ENCODE data around the gene LINGO1.

The LINGO1 gene

DNA sequence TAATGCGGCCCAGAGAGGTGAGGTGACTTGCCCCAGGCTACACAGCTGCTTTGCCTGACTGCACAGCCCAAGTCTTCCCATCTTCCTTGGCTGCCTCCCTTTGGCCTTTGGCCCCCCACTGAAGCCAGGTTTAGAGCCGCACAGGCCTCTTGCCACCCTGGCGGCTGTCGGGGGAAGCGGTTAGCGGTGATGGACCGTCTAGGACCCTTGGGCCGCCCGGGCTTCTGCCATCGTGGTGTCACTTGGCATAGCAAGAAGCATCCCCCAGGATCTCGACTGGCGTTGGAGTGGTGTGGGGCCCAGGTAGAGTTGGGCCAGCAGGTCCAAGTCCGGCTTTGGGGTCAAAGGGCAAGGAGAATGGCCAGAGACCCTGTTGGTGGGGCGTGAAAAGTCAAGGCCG, 61.0 kb downstream of the LINGO1 start:
- in situ Hi-C loops (cut with HindIII; ENCODE audit: low sequenced_read_pairs), result no loop called here
- DNase-seq (ENCODE audit: low read depth, low spot score), result no peak
- H3K4me3 ChIP-seq (ENCODE audit: low read depth, low read length), result no peak overlapping the region
- TF ChIP-seq, protein P1, sequence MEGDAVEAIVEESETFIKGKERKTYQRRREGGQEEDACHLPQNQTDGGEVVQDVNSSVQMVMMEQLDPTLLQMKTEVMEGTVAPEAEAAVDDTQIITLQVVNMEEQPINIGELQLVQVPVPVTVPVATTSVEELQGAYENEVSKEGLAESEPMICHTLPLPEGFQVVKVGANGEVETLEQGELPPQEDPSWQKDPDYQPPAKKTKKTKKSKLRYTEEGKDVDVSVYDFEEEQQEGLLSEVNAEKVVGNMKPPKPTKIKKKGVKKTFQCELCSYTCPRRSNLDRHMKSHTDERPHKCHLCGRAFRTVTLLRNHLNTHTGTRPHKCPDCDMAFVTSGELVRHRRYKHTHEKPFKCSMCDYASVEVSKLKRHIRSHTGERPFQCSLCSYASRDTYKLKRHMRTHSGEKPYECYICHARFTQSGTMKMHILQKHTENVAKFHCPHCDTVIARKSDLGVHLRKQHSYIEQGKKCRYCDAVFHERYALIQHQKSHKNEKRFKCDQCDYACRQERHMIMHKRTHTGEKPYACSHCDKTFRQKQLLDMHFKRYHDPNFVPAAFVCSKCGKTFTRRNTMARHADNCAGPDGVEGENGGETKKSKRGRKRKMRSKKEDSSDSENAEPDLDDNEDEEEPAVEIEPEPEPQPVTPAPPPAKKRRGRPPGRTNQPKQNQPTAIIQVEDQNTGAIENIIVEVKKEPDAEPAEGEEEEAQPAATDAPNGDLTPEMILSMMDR (IDR thresholded peaks at IDR 0.05; ENCODE audit: low read depth, low read length), result no peak

DNA sequence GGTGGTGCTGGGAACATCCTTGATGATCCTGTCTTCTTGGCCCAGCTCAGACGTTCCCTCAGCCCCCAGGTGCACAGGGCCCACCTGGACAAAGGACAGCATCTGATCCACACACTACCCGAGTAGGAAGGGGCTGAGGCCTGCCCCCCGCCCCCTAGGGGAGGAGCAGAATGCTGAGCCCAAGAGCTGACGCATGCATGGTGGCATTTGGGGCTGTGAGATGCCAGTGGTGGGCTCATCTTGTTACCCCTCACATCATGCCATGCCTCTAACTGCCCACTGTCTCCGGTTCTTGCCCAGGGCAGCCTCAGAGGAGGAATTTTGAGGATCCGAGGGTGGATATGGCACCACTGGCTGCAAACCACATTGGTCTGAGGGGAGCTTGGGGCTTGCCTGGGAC, 61.5 kb downstream of the LINGO1 start:
- in situ Hi-C loops (cut with HindIII; ENCODE audit: low sequenced_read_pairs), result no loop called here
- no peak for DNase-seq (ENCODE audit: low read depth, low spot score)
- H3K4me3 ChIP-seq (ENCODE audit: low read depth, low read length), result no peak overlapping the region
- TF ChIP-seq, protein P1 (IDR thresholded peaks at IDR 0.05; ENCODE audit: low read depth, low read length), result no peak

DNA sequence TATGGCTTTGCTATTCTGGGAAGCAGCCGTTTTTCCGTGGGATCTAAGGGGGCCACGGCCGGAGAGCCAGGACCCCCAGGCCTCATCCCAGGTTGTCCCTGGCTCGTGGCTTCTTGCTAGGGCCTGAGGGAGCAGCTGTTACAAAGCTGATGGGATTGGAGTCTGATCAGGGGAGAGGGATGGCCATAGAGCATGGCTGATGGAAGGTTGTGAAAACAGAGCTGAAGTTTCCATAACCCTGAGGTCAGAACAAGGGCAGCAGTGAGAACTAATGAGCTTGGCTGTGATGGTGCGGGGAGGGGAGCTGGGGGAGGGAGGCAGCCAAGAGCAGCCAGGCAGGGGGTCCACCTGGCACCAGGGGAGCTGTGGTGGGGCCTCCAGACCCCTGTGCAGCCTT, 63.0 kb downstream of the LINGO1 start:
- in situ Hi-C loops (cut with HindIII; ENCODE audit: low sequenced_read_pairs), result no loop called here
- H3K4me3 ChIP-seq (ENCODE audit: low read depth, low read length), result no peak overlapping the region

DNA sequence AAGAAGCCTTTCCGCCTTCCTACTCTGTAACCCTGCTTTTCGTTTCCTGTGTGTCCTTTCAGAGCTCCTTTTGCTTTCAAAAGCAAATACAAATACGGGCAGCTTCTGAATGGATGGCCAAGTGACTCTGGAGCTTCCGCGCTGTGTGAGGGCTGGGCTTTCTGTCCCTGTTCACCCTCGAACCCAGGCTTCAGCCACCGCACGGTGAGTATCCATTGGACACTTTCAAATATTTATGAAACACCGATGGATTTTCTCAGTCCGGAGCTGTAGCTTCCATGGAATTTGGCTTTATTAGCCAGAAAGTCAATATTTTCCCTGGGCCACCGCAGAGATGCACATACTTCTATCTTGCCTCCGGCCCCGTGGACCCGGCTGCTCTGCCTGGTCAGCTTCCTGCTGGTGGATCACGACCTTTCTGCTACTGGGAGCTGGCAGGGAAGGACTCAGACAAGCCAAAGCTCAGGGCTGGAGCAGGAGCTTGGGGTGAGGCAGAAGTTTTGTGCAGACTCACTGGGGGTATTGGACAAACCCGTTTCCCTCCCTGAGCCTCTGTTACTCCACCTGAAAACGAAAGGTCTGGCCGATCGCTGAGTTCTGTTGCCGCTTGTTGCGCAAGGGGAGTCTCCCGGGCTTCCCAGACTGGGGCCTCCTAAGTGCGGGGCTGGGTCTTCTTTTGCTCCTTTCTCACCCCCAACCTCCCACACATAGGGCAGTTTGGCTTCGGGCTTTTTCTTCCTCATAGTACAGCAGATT, 63.6 kb downstream of the LINGO1 start:
- DNase-seq (ENCODE audit: low read depth, low spot score), result peak; percentile 26
- TF ChIP-seq, protein P1 (IDR thresholded peaks at IDR 0.05; ENCODE audit: low read depth, low read length), result no peak
- no peak overlapping the region for H3K4me3 ChIP-seq (ENCODE audit: low read depth, low read length)
- in situ Hi-C loops (cut with HindIII; ENCODE audit: low sequenced_read_pairs), result no loop called here

More for the DNA sequence above, 63.0 kb downstream of the LINGO1 start:
- no peak for DNase-seq (ENCODE audit: low read depth, low spot score)
- TF ChIP-seq, protein P1 (IDR thresholded peaks at IDR 0.05; ENCODE audit: low read depth, low read length), result no peak

DNA sequence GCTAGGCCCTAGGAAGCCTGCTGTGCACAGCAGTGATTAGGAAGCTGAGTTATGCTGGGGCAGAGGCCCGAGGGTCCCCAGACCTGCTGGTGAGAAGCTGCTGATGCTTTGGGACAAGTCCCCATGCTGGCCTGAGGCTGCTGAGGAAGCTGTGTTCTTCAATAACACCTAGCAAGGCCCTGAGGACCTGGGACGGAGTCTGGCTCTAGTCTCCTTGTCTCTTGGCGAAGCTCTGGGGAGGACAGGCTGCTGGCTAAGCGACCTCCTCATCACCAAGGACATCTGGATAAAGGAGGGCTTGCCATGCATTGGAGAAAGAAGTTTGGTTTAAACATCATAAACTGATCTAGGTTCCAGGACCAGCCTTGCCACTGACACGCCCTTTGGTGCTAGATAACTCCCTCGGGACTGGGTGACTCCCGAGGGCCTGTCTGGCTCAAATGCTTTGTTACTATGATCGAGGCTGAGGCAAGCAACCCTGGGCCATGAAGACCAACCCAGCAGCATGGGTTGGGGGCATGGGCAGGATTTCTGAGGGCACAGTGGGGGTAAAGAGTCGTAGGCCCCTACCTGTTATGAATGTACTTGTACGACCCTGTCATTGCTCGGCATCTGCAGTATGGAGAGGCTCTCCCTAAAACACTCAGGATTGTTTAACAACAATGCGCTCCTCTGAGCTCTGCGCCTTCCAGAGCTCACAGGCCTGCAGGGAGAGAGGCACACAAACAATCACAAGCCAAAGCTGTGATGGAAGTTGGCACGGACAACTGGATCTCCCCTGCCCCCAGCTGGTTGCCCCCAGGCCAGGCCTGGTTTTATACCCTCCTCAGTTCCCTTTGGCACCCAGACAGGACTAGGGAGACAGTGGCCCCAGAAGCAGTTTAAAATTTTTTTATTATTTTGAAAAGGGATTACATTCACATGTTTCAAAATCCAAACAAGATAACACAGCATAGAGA, 64.4 kb downstream of the LINGO1 start:
- TF ChIP-seq, protein P1 (IDR thresholded peaks at IDR 0.05; ENCODE audit: low read depth, low read length), result no peak
- in situ Hi-C loops (cut with HindIII; ENCODE audit: low sequenced_read_pairs), result no loop called here
- DNase-seq (ENCODE audit: low read depth, low spot score), result no peak
- H3K4me3 ChIP-seq (ENCODE audit: low read depth, low read length), result no peak overlapping the region

GRCh38 chr15:77567202-77567601, 65.5 kb downstream of the LINGO1 start:
- no peak for DNase-seq (ENCODE audit: low read depth, low spot score)
- in situ Hi-C loops (cut with HindIII; ENCODE audit: low sequenced_read_pairs), result no loop called here
- TF ChIP-seq, protein P1 (IDR thresholded peaks at IDR 0.05; ENCODE audit: low read depth, low read length), result no peak
- no peak overlapping the region for H3K4me3 ChIP-seq (ENCODE audit: low read depth, low read length)
